Fibroblast of skin of right quadriceps (primary cell): ENCODE measurements around the gene KNSTRN.

Source experiments
- DNase-seq: peaks from one replicate; pipeline ENCODE4 v3.0.0-alpha.2; 2013

Gene KNSTRN

GRCh38 chr15:40435710-40436089 lies 53.2 kb downstream of the KNSTRN start:
- no peak for DNase-seq

GRCh38 chr15:40436116-40436891 lies 53.8 kb downstream of the KNSTRN start:
- DNase-seq: no peak

- DNase-seq: no peak
Observed at GRCh38 chr15:40436892-40437751, 54.6 kb downstream of the KNSTRN start.

GRCh38 chr15:40437752-40438687 lies 55.5 kb downstream of the KNSTRN start:
- no peak for DNase-seq

GRCh38 chr15:40438712-40439111 lies 56.2 kb downstream of the KNSTRN start:
- no peak for DNase-seq

- DNase-seq: no peak
Observed at GRCh38 chr15:40439461-40439959, 57.0 kb downstream of the KNSTRN start.

GRCh38 chr15:40439960-40440742 lies 57.6 kb downstream of the KNSTRN start:
- peak; percentile 37 for DNase-seq

GRCh38 chr15:40440743-40441564 lies 58.4 kb downstream of the KNSTRN start, which contains the start of gene BAHD1:
Gene BAHD1 (plus strand): TSS chr15:40440953. CDS start chr15:40458465, 17,512 bp downstream.
- DNase-seq: peak; percentile 94

- no peak for DNase-seq
Observed at GRCh38 chr15:40441565-40442531, 59.3 kb downstream of the KNSTRN start.

- DNase-seq: no peak
Observed at GRCh38 chr15:40443255-40443654, 60.7 kb downstream of the KNSTRN start.

- no peak for DNase-seq
Observed at GRCh38 chr15:40443846-40444245, 61.3 kb downstream of the KNSTRN start.
